Kidney epithelial cell (primary cell): ENCODE results near the gene KIT. TPM values are rescaled to one million over a fixed set of nuclear protein-coding genes. Genes with fewer than 3 reads are reported as not detected.

ENCODE experiments used
- DNase-seq: peaks from one replicate; pipeline ENCODE4 v3.0.0-alpha.2; 2010; ENCODE audit warnings: low read depth
- H3K27me3 ChIP-seq: 2 replicates; pipeline ENCODE4 v1.6.0; 2011; ENCODE audit warnings: low read length; ENCODE audit not compliant: control insufficient read depth, insufficient read depth
- H3K36me3 ChIP-seq: 2 replicates; pipeline ENCODE4 v1.5.1; 2011; ENCODE audit warnings: low read length; ENCODE audit not compliant: control insufficient read depth, insufficient read depth
- H3K4me3 ChIP-seq: 2 replicates; pipeline ENCODE4 v1.5.1; 2011; ENCODE audit warnings: low read depth, mild to moderate bottlenecking, control low read depth, low read length
- total RNA-seq: library from RNA; depleted of rRNA; stranded (reverse); fragments of >200 nt; gene quantifications from 2 replicates; pipeline ENCODE4 v1.2.3, GENCODE V29; 2015
- TF ChIP-seq, protein P1 (sequence below): IDR thresholded peaks from 2 replicates; pipeline ENCODE4 v1.5.1; 2011; ENCODE audit warnings: mild to moderate bottlenecking, moderate library complexity, low read length, control low read depth, inconsistent platforms; ENCODE audit not compliant: insufficient read depth, poor library complexity, severe bottlenecking

Gene KIT
- total RNA-seq, 1 donor from 2014 or later, result 1.7 TPM

DNA sequence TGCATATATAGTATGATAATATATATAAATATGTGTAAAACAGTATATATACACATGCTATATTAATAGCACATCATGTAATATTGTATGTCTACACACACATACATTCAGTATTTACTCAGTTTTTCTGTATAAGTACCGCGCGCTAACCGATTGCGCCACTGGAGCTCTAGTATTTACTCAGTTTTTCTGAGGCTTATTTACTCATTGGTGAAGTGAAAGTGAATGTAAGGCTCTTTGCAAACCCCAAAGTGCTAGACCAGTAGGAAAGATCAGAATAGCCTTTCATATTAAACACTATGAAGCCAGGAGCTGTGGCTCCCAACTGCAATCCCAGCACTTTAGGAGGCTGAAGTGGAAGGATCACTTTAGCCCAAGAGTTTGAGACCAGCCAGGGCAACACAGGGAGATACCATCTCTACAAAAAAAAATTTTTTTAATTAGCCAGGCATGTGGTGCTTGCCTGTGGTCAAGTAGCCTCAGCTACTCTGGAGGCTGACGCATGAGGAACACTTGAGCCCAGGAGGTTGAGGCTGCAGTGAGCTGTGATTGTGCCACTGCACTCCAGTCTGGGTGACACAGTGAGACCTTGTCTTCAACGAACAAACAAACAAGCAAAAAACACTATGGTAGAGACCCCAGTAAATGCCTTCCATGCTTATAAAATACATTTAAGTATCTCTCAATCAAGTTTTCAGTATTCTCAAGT, 125.8 kb downstream of the KIT start:
- TF ChIP-seq, protein P1, sequence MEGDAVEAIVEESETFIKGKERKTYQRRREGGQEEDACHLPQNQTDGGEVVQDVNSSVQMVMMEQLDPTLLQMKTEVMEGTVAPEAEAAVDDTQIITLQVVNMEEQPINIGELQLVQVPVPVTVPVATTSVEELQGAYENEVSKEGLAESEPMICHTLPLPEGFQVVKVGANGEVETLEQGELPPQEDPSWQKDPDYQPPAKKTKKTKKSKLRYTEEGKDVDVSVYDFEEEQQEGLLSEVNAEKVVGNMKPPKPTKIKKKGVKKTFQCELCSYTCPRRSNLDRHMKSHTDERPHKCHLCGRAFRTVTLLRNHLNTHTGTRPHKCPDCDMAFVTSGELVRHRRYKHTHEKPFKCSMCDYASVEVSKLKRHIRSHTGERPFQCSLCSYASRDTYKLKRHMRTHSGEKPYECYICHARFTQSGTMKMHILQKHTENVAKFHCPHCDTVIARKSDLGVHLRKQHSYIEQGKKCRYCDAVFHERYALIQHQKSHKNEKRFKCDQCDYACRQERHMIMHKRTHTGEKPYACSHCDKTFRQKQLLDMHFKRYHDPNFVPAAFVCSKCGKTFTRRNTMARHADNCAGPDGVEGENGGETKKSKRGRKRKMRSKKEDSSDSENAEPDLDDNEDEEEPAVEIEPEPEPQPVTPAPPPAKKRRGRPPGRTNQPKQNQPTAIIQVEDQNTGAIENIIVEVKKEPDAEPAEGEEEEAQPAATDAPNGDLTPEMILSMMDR, result no peak
- no peaks in the 10 kb centered on the region for H3K36me3 ChIP-seq
- no peaks in the 10 kb centered on the region for H3K27me3 ChIP-seq
- no peak overlapping the region for H3K4me3 ChIP-seq
- no peak for DNase-seq

DNA sequence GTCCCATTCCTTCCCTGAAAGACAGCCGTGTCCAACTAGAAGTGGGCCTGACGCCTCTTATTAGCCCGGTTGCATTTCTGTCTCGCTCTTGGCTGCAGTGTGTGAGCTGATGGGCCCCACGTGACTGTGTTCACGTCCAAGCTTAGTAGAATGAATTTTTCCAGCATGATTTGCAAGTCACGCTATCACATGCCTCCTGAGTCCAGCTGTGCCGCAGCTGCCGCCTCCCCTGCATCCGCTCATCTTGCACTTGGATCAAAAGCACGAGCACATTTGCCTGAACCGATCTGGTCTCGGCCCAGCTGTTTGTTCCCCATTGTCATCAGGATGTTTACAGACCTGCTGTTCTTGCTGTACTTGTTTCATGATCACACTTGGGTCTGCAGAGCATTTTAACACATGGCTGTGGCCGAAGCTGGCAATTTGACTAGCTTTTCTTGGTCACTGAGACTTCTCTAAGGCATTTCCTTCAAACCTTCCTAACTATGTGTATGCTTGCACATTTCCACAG, 126.5 kb downstream of the KIT start:
- no peaks in the 10 kb centered on the region for H3K27me3 ChIP-seq
- TF ChIP-seq, protein P1, result no peak
- H3K36me3 ChIP-seq, result no peaks in the 10 kb centered on the region
- no peak for DNase-seq
- H3K4me3 ChIP-seq, result no peak overlapping the region
